GM21786 (cell line): Measurements from ENCODE around the gene TPD52L1.
"Not testable (repeated sequence)": the region's sequence is repeated elsewhere in the genome, so short reads cannot be mapped to it uniquely, and the experiment has no call there.

Source experiments
- ATAC-seq: cut with Tn5 transposase; IDR thresholded peaks from one replicate; pipeline ENCODE4 v1.9.1; 2021; ENCODE audit not compliant: unreplicated experiment

Gene TPD52L1

DNA sequence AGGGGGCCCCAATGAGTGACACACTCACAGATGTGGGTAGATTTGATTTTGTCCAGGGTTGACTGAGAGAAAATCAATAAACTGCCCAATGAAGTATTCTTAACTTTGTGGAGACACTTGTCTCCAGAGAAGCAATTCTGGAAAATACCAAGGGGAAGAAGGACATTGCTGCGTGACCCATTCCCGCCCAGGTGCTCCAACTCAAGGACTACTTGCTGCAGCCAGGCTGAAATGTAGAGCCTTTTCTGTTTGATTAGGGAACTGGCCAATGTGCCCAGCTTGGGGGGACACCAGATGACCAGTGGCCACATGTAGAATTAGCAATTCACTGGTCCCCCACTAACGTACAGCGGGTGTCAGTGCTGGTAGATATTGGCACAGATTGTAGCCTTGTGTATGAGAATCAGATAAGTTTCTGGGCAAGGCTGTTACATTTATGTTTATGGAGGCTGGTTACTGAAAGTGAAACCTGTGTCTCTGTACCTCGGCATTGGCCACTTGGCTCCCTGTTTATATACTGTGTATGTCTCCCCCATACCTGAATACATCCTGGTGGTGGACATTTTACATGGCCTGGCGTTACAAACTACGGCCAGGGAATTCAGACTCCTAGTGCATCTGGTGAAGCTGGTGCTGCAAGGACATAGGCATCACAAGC lies 115.9 kb downstream of the TPD52L1 start:
- ATAC-seq: no peak

GRCh38 chr6:125270380-125270779 lies 116.8 kb downstream of the TPD52L1 start:
- ATAC-seq: no peak

GRCh38 chr6:125271486-125272159 lies 118.0 kb downstream of the TPD52L1 start:
- ATAC-seq: no peak

DNA sequence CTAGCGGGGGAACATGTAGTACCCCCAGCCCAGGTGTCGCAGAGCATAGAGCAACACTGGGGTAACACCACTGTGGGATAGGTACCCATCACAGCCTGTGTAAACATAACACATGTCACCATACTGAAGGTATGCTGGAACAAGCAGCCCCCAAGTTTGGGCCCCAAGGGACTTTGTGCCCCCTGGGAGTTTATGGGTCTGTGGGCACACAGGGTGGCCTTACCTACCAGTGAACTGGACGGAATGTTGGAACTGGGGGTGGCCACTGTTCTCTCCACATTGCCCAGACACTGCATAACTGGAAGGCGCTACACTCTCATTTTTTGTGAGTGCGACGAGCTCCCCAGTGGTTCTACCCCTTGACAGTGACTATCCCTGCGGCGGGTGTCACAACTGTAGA lies 119.7 kb downstream of the TPD52L1 start:
- no peak for ATAC-seq

GRCh38 chr6:125273965-125274364 lies 120.4 kb downstream of the TPD52L1 start:
- no peak for ATAC-seq

GRCh38 chr6:125274935-125275334 lies 121.4 kb downstream of the TPD52L1 start:
- ATAC-seq: no peak

DNA sequence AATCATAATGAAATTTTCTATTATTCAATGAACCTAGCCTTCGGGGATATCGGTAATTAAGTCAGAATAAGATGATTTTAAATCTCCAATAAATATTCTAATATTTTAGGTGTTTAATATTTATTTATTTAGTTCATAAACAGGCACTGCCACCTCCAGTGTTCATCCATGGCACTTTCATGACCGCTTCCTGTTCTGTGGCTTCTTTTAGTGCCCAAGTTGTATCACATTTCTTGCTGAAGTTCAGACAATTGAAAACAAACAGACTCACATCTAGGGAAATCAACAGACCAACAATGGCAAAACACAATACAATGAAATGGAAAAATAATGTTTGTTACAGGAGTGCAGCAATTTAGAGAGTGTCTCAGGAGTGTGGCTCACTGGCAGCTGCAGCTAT lies 122.2 kb downstream of the TPD52L1 start:
- no peak for ATAC-seq

DNA sequence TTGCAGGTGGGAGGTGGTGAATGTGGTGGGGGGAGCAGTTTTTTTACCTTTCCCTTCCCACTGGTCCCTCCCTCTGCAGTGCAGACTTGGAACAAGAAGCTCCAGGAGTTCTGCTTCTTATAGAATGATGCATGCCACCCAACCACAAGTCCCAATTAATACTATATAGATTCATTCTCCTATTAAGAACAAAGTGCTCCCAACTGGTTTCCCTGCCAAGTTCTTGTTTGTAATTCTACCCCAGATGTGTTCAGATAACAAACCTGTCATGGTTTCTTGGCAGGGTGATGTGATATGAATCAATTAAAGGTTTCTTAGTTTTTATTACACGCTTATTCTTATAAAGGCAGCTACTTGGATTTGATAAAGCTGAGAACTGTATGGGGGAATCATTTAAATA lies 124.3 kb downstream of the TPD52L1 start:
- ATAC-seq: no peak

DNA sequence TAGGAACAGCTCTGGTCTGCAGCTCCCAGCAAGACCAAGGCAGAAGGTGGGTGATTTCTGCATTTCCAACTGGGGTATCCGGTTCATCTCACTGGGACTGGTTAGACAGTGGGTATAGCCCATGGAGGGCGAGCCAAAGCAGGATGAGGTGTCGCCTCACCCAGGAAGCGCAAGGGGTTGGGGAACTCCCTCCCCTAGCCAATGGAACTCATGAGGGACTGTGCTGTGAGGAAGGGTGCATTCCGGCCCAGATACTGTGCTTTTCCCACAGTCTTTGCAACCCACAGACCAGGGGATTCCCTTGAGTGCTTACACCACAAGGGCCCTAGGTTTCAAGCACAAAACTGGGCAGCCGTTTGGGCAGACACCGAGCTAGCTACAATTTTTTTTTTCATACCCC lies 126.4 kb downstream of the TPD52L1 start:
- no peak for ATAC-seq

DNA sequence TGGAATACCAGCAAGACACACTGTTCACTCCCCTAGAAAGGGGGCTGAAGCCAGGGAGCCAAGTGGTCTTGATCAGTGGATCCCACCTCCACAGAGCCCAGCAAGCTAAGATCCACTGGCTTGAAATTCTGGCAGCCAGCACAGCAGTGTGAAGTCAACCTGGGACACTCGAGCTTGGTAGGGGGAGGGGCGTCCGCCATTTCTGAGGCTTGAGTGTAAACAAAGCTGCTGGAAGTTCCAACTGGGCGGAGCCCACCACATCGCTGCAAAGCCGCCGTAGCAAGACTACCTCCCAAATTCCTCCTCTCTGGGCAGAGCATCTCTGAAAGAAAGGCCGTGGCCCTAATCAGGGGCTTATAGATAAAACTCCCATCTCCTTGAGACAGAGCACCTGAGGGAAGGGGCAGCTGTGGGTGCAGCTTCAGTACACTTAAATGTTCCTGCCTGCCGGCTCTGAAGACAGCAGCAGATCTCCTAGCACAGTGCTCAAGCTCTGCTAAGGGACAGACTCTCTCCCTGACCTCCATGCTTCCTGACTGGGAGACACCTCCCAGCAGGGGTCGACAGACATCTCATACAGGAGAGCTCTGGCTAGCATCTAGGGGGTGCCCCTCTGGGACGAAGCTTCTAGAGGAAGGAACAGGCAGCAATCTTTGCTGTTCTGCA lies 126.9 kb downstream of the TPD52L1 start:
- not testable (repeated sequence) for ATAC-seq

DNA sequence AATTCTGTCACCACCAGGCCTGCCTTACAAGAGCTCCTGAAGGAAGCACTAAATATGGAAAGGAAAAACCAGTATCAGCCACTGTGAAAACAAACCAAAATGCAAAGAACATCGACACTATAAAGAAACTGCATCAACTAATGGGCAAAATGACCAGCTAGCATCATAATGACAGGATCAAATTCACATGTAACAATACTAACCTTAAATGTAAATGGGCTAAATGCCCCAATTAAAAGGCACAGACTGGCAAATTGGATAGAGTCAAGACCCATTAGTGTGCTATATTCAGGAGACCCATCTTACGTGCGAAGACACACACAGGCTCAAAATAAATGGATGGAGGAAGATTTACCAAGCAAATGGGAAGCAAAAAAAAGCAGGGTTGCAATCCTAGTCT lies 128.9 kb downstream of the TPD52L1 start:
- ATAC-seq: not testable (repeated sequence)

GRCh38 chr6:125285353-125285752 lies 131.8 kb downstream of the TPD52L1 start:
- ATAC-seq: no peak

DNA sequence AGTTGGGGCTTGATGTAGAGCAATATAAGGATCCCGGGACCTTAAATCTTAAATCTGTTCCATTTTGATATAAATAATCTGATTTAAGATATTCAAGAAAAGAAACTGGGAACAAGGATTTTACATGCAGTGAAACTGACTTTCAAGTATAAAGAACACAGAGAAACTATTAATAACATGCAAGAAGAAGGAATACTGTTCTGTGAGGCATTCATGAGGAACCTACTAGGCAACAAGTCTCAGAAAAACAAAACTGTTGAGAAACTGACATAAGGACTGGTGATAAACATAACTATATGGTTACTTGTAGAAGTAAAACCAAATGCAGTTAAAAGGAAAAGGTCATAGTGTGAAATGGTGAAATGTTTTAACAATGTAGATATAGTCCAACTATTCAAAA lies 132.4 kb downstream of the TPD52L1 start:
- ATAC-seq: no peak

DNA sequence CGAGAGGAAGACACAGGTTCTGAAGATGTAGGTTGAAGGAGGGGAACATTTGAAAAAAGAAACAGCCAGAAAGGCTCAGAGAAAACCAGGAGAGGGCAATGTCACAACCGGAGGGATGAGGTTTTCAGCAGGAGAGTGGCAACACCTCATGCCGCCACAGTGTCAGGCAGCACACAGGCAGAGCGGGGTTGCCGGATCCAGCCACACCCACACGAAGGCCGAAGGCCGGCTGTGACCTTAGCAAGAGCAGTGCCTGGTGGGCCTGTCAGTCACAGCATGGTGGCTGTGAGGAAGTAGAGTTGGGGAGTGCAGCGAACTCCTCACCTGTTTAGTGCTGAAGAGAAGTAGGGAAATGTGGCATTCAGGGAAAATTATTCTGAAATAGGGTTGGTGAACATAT lies 134.1 kb downstream of the TPD52L1 start:
- no peak for ATAC-seq

DNA sequence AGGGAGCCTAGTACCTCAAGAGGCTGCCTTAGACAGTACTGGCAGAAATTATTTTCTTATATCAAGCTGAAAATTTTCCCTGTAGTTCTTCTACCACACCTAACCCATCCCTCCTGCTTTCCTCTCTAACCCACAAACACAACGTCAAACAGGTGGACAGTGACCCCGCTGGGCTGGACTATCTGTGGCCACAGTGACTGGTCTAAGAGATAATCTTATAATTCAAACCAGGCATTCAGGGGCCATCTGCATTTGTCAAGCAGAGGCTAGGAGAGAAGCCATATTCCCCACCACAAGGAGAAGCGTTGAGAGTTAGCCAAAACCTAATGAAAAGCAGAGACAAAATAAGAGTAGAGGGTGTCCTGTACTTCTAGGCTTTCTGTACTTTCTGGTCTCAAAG lies 140.0 kb downstream of the TPD52L1 start:
- ATAC-seq: no peak

DNA sequence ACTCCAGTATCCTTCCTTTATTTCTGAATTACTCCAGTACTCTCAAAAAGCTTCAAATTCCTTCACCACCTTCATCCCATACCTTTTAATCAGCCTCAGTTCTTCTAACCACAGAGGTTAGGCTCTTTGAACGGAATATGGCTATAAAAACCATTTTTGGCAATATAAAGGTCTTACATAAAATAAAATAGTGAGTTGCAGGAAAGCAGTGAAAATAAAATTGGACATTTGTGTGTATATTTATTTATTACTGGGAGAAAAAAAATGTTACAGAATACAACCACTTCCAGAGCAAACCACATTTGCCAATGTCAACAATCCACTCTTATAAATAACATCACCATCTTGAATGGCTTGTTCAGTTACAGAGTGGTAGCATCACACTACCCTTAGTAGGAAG lies 140.5 kb downstream of the TPD52L1 start:
- ATAC-seq: no peak

GRCh38 chr6:125294925-125295324 lies 141.4 kb downstream of the TPD52L1 start:
- ATAC-seq: no peak

DNA sequence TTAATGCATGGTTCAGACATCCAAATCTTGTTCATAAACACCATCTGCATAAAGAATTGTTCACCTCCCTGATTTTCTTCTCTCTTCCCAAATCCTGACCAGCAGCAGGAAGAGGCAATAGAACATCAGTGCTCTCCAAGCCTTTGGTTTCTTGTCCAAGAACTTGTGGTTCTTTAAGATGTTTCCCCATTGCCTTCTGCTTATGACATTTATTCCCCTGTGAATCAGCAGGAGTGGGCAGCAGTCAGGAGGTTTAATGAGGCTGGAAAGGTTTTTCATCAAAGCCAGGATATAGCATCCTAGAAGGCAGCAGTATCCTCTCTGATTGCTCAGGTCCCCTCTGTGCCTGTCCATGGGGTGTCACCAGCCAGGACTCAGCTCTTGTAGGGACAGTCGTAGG lies 142.9 kb downstream of the TPD52L1 start:
- no peak for ATAC-seq

GRCh38 chr6:125299257-125299656 lies 145.7 kb downstream of the TPD52L1 start:
- no peak for ATAC-seq

DNA sequence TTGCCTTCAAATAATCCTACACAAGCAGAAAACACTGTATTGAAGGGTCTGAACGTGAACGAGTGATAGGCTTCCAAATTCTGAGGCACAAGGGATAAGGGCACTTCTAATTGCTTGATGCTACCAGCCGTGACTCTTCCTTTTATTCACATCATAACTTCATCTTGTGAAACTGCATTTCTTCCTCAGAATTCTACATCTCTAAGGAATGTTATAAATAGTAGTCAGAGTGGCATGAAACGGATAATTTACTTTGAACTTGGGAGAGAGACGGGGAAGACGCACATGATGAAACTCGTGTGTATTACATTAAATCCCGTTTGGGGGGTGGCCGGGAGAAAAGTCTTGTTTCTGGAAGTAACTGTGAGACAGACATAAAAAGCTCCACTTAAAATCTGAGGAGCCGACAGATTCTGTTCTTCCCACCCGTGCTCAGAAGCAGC lies 147.4 kb downstream of the TPD52L1 start:
- ATAC-seq: no peak

GRCh38 chr6:125301435-125302391 lies 148.1 kb downstream of the TPD52L1 start, which contains the start of gene HDDC2:
HDDC2 (minus strand) TSS chr6:125301967; CDS start chr6:125301932, 35 bp downstream.
- peak; percentile 84 for ATAC-seq
